Activated CD8-positive, alpha-beta memory T cell treated with anti-CD3 and anti-CD28 coated beads for 24 hours (primary cell): ENCODE data around the gene NCAN.

Experiments
- DNase-seq: peaks from one replicate; pipeline ENCODE4 v3.0.0-alpha.2; 2020

The NCAN gene

GRCh38 chr19:19262190-19263057, 50.7 kb downstream of the NCAN start:
- no peak for DNase-seq

GRCh38 chr19:19263886-19264487, 52.2 kb downstream of the NCAN start:
- DNase-seq, result no peak

DNA sequence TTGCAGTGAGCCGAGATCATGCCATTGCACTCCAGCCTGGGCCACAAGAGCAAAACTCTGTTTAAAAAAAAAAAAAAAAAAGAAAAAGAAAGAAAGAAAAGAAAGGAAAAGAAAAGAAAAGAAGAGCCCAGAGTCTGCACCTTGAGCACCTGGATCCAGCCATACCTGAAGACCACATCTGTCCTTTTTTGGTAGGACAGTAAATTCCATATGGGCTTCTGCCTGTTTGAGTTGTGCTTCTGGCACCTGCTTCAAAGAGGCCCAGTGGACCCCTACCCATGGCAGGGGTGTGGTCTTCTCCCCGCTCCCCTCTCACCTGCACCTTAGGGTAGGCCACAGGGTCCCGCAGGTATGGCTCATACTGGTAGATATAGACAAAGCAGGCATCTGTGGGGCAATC, 55.5 kb downstream of the NCAN start:
- DNase-seq, result no peak

- no peak for DNase-seq
These were observed 57.0 kb downstream of the NCAN start for GRCh38 chr19:19268453-19269385.

DNA sequence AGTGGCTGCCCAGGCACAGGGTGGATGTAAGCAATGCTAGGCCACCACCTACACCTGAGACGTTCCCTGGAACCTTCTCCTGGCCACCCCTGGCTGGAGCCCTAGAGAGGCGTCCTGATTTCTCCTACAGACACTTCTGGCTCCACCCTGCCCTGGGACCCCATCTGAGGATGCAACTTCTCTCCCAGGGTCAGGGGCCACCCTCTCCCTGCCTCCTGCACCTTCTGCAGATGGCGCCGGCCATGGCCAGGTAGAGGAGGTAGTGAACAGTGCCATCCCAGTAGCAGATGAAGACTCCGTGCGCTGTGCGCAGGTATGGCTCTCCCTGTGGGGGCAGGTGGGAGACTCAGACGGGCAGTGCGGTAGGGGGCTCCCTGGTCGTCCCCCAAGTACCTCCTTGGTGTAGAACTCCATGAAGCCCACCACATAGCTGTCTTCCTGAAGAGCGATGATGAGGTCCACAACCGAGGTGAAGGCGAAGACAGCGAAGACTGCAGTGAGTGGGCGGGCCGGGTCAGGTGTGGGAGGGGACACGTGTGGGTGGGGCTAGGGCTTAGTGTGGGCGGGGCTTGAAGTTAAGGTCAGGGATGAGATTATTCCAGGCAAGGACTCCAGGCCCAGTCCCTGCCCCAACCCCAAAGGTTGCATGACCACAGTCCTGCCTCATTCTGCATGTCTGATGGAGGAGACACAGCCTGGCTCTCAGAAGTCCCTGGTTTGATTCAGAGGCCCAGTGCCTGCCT, 58.4 kb downstream of the NCAN start:
- no peak for DNase-seq

GRCh38 chr19:19270749-19271571, 59.2 kb downstream of the NCAN start:
- DNase-seq, result no peak

GRCh38 chr19:19271828-19272599, 60.3 kb downstream of the NCAN start:
- DNase-seq, result no peak

GRCh38 chr19:19274146-19274545, 62.4 kb downstream of the NCAN start:
- DNase-seq, result no peak

DNA sequence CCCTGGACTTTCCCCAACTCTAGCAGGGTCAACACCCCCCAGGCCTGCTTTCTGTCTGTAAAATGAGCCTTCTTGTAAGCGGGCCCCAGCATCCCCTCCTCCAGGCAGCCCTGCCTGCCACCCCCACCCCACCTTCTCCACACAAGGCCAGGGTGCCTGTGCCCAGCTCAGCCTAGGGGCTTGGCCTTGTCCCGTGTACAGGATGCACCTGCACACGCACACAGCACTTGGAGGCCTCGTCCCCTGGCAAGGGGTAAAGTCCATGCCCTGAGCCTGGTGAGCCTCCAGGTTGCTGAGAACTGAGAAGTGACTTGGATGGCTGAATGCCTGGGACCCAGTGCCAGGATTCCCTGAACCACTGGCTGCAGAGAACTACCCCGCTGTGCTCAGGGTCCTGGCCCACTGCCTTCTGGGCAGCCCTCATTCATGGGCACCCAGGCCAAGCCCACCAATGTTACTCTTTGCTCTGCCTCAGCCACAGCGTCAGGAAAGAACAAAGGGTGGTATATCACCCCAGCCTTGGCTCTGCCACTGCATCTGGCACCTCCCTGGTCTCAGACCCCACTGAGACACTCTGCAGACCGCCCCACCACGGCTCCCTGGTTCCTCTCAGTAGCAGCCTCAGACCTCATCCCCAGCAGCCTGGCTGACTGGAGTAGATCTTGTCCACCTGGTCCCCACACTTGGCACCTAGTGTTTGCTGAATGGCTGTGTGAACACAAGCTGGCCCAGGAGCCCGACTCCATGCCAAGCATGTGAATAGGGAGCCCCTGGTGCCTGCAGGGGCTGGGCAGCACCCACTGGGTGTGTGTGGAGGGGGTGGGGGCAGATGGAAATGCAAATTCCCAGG, 63.2 kb downstream of the NCAN start:
- no peak for DNase-seq

GRCh38 chr19:19276386-19276785, 64.6 kb downstream of the NCAN start:
- no peak for DNase-seq

DNA sequence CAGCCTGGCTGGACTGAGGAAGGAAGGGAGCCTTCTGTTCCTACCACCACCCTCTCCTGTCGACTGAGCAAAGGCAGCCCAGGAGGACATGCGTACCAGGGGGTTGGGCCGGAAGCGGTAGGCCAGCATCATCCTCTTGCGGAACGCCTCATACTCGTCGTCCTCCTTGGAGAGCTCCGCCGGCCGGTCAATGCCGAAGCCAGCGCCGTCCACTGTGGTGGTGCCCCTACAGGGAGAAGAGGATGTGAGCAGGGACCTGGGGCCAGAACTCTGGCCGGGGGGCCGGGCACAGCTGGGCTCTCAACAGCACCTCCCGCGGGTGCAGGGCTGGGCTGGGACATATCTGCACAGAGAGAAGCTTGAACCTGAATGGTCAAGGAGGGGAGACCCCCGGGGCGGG, 65.1 kb downstream of the NCAN start:
- no peak for DNase-seq

GRCh38 chr19:19278315-19278714, 66.6 kb downstream of the NCAN start:
- no peak for DNase-seq

GRCh38 chr19:19279062-19279612, 67.4 kb downstream of the NCAN start:
- no peak for DNase-seq

DNA sequence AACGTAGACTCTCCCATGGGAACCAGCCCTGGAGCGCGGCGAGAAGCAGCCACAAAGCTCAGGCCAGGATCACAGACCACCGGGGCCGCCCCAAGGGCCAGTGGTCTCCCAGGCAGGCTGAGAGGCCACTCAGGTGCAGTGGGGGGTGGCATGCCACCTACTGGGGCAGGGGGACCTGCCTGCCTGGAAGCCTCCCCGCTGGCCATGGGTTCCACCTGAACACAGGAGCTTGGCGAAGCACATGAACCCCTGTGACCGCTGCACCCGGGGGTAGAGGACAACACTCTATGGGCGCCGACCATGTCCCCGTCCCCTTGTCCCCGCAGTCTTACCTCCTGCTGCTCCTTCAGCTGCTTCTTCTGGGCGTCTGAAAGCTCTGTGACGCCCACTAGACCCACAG, 68.1 kb downstream of the NCAN start:
- no peak for DNase-seq

DNA sequence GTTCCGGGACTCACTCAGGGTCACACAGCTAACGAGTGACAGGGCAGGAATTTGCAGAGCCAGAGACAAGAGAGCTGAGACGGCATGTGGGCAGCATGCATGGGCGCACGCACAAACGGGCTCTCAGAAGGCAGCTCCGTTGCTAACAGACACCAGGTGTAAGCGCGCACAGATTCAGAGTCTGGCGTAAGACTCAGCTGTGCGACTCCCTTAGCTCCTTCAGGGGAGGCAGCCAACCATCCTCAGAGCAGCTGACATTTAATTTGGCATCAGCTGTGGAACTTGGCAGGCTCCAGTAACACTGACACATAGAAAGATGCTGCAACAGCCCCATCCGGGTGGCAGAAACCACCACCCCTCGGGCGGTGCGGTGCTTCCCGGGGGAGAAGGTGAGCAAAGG, 68.8 kb downstream of the NCAN start:
- no peak for DNase-seq

GRCh38 chr19:19285686-19286085, 73.9 kb downstream of the NCAN start:
- no peak for DNase-seq

GRCh38 chr19:19292607-19293006, 80.8 kb downstream of the NCAN start:
- no peak for DNase-seq

DNA sequence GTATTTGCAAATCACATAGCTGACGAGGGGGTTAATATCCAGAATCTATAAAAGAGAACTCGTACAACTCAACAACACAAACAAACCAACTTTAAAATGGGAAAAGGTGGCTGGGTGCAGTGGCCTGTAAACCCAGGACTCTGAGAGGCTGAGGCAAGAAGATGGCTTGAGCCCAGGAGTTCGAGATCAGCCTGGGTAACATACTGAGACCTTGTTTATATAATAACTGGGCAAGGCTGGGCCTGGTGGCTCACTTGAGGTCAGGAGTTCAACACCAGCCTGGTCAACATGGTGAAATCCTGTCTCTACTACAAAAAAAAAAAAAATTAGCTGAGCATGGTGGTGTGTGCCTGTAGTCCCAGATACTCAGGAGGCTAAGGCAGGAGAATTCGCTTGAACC, 83.2 kb downstream of the NCAN start:
- DNase-seq, result no peak

- DNase-seq, result no peak
These were observed 85.4 kb downstream of the NCAN start for GRCh38 chr19:19296953-19297689.
